ENCODE results near the gene COL27A1.

The COL27A1 gene

GRCh38 chr9:114303977-114304376 lies 148.6 kb downstream of the COL27A1 start:
- H3K27me3 ChIP-seq (ENCODE audit: insufficient read depth, low read length) = no peaks in the 10 kb centered on the region
- H3K27ac ChIP-seq (ENCODE audit: low read depth, low read length) = no peak overlapping the region
- H3K79me2 ChIP-seq (ENCODE audit: control insufficient read depth, insufficient read depth, low read length, unreplicated experiment) = no peaks in the 10 kb centered on the region
- H3K36me3 ChIP-seq (ENCODE audit: insufficient read depth, low read length) = no peaks in the 10 kb centered on the region
- H3K4me3 ChIP-seq (ENCODE audit: low read depth, low read length) = no peak overlapping the region
- H2AFZ ChIP-seq (ENCODE audit: low read length, unreplicated experiment) = no peak overlapping the region
- H3K4me1 ChIP-seq (ENCODE audit: control insufficient read depth, insufficient read depth, low read length, unreplicated experiment) = no peaks in the 10 kb centered on the region

GRCh38 chr9:114304416-114305188 lies 149.3 kb downstream of the COL27A1 start:
- Histone ChIP-seq H3K4me1 (ENCODE audit: control insufficient read depth, insufficient read depth, low read length, unreplicated experiment) (no peaks in the 10 kb centered on the region), H3K27ac (ENCODE audit: low read depth, low read length) (no peak overlapping the region), H3K27me3 (ENCODE audit: insufficient read depth, low read length) (no peaks in the 10 kb centered on the region), H2AFZ (ENCODE audit: low read length, unreplicated experiment) (no peak overlapping the region), H3K4me3 (ENCODE audit: low read depth, low read length) (no peak overlapping the region), H3K36me3 (ENCODE audit: insufficient read depth, low read length) (no peaks in the 10 kb centered on the region), H3K79me2 (ENCODE audit: control insufficient read depth, insufficient read depth, low read length, unreplicated experiment) (no peaks in the 10 kb centered on the region)

GRCh38 chr9:114307899-114308267 lies 152.5 kb downstream of the COL27A1 start:
- no peaks in the 10 kb centered on the region for H3K36me3 ChIP-seq (ENCODE audit: insufficient read depth, low read length)
- no peak overlapping the region for H3K27ac ChIP-seq (ENCODE audit: low read depth, low read length)
- H2AFZ ChIP-seq (ENCODE audit: low read length, unreplicated experiment) = no peak overlapping the region
- H3K27me3 ChIP-seq (ENCODE audit: insufficient read depth, low read length) = no peaks in the 10 kb centered on the region
- H3K79me2 ChIP-seq (ENCODE audit: control insufficient read depth, insufficient read depth, low read length, unreplicated experiment) = no peaks in the 10 kb centered on the region
- no peaks in the 10 kb centered on the region for H3K4me1 ChIP-seq (ENCODE audit: control insufficient read depth, insufficient read depth, low read length, unreplicated experiment)
- H3K4me3 ChIP-seq (ENCODE audit: low read depth, low read length) = no peak overlapping the region

- H3K4me1 ChIP-seq (ENCODE audit: control insufficient read depth, insufficient read depth, low read length, unreplicated experiment) = no peaks in the 10 kb centered on the region
- H2AFZ ChIP-seq (ENCODE audit: low read length, unreplicated experiment) = no peak overlapping the region
- no peak overlapping the region for H3K4me3 ChIP-seq (ENCODE audit: low read depth, low read length)
- no peaks in the 10 kb centered on the region for H3K36me3 ChIP-seq (ENCODE audit: insufficient read depth, low read length)
- H3K27me3 ChIP-seq (ENCODE audit: insufficient read depth, low read length) = no peaks in the 10 kb centered on the region
- H3K27ac ChIP-seq (ENCODE audit: low read depth, low read length) = no peak overlapping the region
- no peaks in the 10 kb centered on the region for H3K79me2 ChIP-seq (ENCODE audit: control insufficient read depth, insufficient read depth, low read length, unreplicated experiment)
Observed at GRCh38 chr9:114308361-114308950, 153.1 kb downstream of the COL27A1 start.

GRCh38 chr9:114309096-114309495 lies 153.8 kb downstream of the COL27A1 start:
- no peaks in the 10 kb centered on the region for H3K27me3 ChIP-seq (ENCODE audit: insufficient read depth, low read length)
- no peaks in the 10 kb centered on the region for H3K4me1 ChIP-seq (ENCODE audit: control insufficient read depth, insufficient read depth, low read length, unreplicated experiment)
- H3K27ac ChIP-seq (ENCODE audit: low read depth, low read length) = no peak overlapping the region
- H2AFZ ChIP-seq (ENCODE audit: low read length, unreplicated experiment) = no peak overlapping the region
- H3K4me3 ChIP-seq (ENCODE audit: low read depth, low read length) = no peak overlapping the region
- H3K79me2 ChIP-seq (ENCODE audit: control insufficient read depth, insufficient read depth, low read length, unreplicated experiment) = no peaks in the 10 kb centered on the region
- H3K36me3 ChIP-seq (ENCODE audit: insufficient read depth, low read length) = no peaks in the 10 kb centered on the region

- H2AFZ ChIP-seq (ENCODE audit: low read length, unreplicated experiment) = no peak overlapping the region
- no peaks in the 10 kb centered on the region for H3K79me2 ChIP-seq (ENCODE audit: control insufficient read depth, insufficient read depth, low read length, unreplicated experiment)
- H3K27ac ChIP-seq (ENCODE audit: low read depth, low read length) = no peak overlapping the region
- H3K27me3 ChIP-seq (ENCODE audit: insufficient read depth, low read length) = no peaks in the 10 kb centered on the region
- H3K36me3 ChIP-seq (ENCODE audit: insufficient read depth, low read length) = no peaks in the 10 kb centered on the region
- H3K4me3 ChIP-seq (ENCODE audit: low read depth, low read length) = no peak overlapping the region
- H3K4me1 ChIP-seq (ENCODE audit: control insufficient read depth, insufficient read depth, low read length, unreplicated experiment) = no peaks in the 10 kb centered on the region
Observed at GRCh38 chr9:114310471-114311450, 155.4 kb downstream of the COL27A1 start.

- H3K27me3 ChIP-seq (ENCODE audit: insufficient read depth, low read length) = no peaks in the 10 kb centered on the region
- H3K4me1 ChIP-seq (ENCODE audit: control insufficient read depth, insufficient read depth, low read length, unreplicated experiment) = no peaks in the 10 kb centered on the region
- H3K27ac ChIP-seq (ENCODE audit: low read depth, low read length) = no peak overlapping the region
- no peak overlapping the region for H2AFZ ChIP-seq (ENCODE audit: low read length, unreplicated experiment)
- H3K4me3 ChIP-seq (ENCODE audit: low read depth, low read length) = no peak overlapping the region
- H3K79me2 ChIP-seq (ENCODE audit: control insufficient read depth, insufficient read depth, low read length, unreplicated experiment) = no peaks in the 10 kb centered on the region
- H3K36me3 ChIP-seq (ENCODE audit: insufficient read depth, low read length) = no peaks in the 10 kb centered on the region
Observed at GRCh38 chr9:114311571-114312512, 156.5 kb downstream of the COL27A1 start.

- Histone ChIP-seq H3K4me3 (ENCODE audit: low read depth, low read length) (no peak overlapping the region), H3K36me3 (ENCODE audit: insufficient read depth, low read length) (no peaks in the 10 kb centered on the region), H2AFZ (ENCODE audit: low read length, unreplicated experiment) (no peak overlapping the region), H3K27ac (ENCODE audit: low read depth, low read length) (no peak overlapping the region), H3K79me2 (ENCODE audit: control insufficient read depth, insufficient read depth, low read length, unreplicated experiment) (no peaks in the 10 kb centered on the region), H3K4me1 (ENCODE audit: control insufficient read depth, insufficient read depth, low read length, unreplicated experiment) (no peaks in the 10 kb centered on the region), H3K27me3 (ENCODE audit: insufficient read depth, low read length) (no peaks in the 10 kb centered on the region)
Observed at GRCh38 chr9:114312513-114312875, 157.2 kb downstream of the COL27A1 start.

- no peaks in the 10 kb centered on the region for H3K4me1 ChIP-seq (ENCODE audit: control insufficient read depth, insufficient read depth, low read length, unreplicated experiment)
- H3K79me2 ChIP-seq (ENCODE audit: control insufficient read depth, insufficient read depth, low read length, unreplicated experiment) = no peaks in the 10 kb centered on the region
- no peak overlapping the region for H3K27ac ChIP-seq (ENCODE audit: low read depth, low read length)
- H3K27me3 ChIP-seq (ENCODE audit: insufficient read depth, low read length) = no peaks in the 10 kb centered on the region
- H3K4me3 ChIP-seq (ENCODE audit: low read depth, low read length) = no peak overlapping the region
- no peak overlapping the region for H2AFZ ChIP-seq (ENCODE audit: low read length, unreplicated experiment)
- no peaks in the 10 kb centered on the region for H3K36me3 ChIP-seq (ENCODE audit: insufficient read depth, low read length)
Observed at GRCh38 chr9:114313186-114313585, 157.8 kb downstream of the COL27A1 start.

Data from ACC112 (cell line).